CD1c-positive myeloid dendritic cell (primary cell): Measurements from ENCODE around the gene COL8A1.
"Not testable (repeated sequence)": the region's sequence is repeated elsewhere in the genome, so short reads cannot be mapped to it uniquely, and the experiment has no call there.

Source experiments
- DNase-seq: peaks from one replicate; pipeline ENCODE4 v3.0.0-alpha.2; 2016; ENCODE audit errors: extremely low spot score

COL8A1 gene

GRCh38 chr3:99638167-99638948, at the start of gene COL8A1:
Gene COL8A1, plus strand, starts transcription at chr3:99638594. Its CDS starts 152,089 bp downstream, at chr3:99790683.
- DNase-seq = no peak

GRCh38 chr3:99589168-99589567, 49.2 kb upstream of the COL8A1 start:
- DNase-seq = not testable (repeated sequence)

DNA sequence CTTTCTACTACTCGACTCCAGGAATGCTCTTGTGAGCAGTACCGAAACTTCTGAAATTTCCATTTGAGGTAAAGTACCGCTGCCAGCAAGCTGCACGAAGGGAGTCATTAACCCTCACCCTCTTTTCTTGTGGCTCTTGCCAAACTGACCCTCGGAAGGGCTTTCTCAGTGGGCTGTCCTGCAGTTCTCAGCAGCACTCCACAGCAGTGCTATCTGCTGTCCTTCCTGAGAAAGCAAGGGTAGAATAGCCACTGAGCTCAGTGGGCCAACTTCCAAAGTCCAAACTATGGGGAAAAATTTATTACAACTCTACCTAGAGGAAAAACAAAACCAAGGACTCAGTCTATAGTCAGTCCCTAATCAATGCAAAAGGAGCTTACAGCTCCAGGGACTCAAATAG, 38.5 kb upstream of the COL8A1 start:
- no peak for DNase-seq

GRCh38 chr3:99601515-99601914, 36.9 kb upstream of the COL8A1 start:
- no peak for DNase-seq

DNA sequence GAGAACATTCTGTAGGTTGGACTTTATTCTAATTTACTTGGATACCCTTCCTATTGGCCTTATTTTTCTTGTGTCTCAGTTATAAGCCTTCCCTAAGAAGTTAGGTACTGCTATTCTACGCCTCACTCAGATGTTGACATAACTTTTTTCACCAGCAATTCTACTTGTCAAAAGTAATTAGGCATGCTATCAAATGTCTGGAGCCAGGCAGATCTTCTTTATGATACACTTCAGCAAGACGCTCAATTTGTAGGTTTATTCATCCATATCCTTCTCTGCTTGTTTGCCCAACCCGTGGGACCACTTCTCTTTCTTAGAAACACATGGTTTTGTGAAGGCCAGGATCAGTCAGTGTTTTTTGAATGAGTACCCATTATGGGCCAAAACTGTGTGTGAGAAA, 36.2 kb upstream of the COL8A1 start:
- no peak for DNase-seq

DNA sequence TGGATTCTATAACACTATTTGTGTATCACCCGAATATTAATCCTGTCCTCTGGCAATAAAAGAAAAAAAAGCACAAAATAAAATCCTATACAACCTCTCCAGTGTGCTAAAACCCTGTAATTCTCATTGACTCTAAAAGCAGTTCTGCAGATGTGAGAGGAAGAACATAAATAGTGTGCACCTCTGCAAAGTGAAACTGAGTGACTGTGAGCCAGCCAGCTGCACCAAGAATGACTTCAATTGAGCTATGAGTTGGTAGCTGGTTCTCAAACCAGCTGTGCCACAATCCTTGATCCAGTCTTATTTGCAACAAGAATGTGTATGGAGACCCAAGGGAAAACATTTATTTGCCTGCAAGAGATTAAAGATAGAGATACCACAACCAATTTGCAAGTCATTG, 31.2 kb upstream of the COL8A1 start:
- no peak for DNase-seq

GRCh38 chr3:99614768-99615167, 23.6 kb upstream of the COL8A1 start:
- DNase-seq = no peak

GRCh38 chr3:99620077-99620767, 18.2 kb upstream of the COL8A1 start:
- no peak for DNase-seq

GRCh38 chr3:99620976-99621375, 17.4 kb upstream of the COL8A1 start:
- no peak for DNase-seq

GRCh38 chr3:99624496-99625236, 13.7 kb upstream of the COL8A1 start:
- no peak for DNase-seq

- DNase-seq = no peak
Measured at GRCh38 chr3:99625237-99625622, 13.2 kb upstream of the COL8A1 start.

DNA sequence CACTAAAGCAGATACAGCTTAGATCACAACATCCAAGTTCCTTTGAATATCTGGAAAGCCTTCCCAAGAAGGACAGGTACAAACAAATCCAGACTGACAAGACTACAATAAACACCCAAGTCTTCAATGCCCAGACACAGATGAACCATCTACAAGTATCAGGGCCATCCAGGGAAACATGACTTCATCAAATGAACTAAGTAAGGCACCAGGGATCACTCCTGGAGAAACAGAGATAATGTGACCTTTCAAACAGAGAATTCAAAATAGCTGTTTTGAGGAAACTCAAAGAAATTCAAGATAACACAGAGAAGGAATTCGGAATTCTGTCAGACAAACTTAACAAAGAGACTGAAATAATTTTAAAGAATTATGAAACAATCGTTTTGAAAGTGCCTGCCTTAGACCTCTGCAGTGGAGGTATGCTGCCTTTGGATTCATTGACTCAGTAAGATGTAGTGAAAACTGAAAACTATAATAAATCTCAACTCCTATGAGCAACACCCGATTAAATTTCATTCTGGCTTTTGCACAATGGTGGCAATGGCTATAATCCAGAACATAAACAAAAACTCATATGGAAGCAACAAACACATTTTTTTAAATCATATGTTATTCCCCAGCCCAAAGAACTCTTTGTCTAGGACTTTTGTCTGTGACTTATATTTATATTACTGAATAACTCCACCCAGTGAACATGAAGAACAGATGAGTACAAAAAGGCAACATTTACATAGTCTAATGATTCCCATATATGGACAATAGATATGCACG, 12.6 kb upstream of the COL8A1 start:
- DNase-seq = no peak

DNA sequence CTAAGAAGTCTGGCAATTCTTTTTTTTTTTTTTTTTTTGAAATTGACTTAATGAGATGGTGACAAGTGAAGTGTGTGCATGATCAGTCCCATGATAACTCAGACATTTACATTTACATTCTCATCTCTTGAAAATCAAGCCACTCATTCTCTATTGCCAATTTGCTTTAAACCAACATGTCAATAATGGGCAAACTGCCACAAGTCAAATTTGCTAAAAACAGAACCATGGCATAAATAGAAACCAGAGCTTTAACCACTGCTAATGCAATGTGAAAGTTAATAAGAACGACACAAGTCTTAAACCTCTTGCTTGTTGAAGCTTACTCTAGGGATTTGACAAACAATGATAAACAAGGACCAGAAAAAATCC, 12.0 kb upstream of the COL8A1 start:
- no peak for DNase-seq

GRCh38 chr3:99627062-99627826, 11.2 kb upstream of the COL8A1 start:
- DNase-seq = no peak

DNA sequence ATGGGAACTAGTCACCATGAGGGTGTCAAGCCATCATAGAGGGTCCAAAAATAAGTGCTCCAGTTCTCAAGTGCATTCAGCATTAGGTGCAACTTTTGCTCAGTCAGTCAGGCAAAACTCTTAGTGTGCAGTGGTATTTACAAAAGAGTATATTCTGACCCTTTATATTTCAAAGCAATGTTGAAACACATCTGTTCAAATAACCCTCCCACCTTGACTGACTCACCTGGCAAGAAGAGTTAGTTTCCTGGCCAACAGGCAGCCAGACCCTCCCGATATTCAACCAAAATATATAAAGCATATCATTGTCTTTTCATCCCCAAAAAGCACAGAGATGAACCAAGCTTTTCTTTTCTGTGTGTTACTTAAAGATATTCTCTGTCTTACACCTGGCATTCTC, 7.6 kb upstream of the COL8A1 start:
- DNase-seq = no peak

GRCh38 chr3:99633887-99634558, 4.4 kb upstream of the COL8A1 start:
- DNase-seq = no peak

DNA sequence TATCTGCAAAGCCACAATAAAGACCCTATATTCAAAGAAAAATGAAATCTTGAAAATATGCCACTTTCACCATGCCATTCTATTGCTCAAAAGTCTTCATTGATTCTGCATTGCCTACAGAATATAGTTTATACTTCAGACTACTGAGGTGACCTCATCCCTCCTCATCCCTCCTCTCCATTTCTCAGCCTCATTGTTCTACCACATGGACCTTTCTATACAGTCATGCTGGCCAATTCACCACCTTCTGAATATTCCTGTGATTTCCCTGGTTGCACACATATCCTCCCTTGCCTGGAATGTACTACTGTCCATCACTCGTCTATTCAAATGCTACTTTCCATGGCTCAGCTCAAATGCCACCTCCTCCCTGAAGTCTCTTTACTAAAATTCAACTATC, 3.5 kb upstream of the COL8A1 start:
- DNase-seq = no peak

GRCh38 chr3:99635348-99635747, 3.0 kb upstream of the COL8A1 start:
- no peak for DNase-seq

DNA sequence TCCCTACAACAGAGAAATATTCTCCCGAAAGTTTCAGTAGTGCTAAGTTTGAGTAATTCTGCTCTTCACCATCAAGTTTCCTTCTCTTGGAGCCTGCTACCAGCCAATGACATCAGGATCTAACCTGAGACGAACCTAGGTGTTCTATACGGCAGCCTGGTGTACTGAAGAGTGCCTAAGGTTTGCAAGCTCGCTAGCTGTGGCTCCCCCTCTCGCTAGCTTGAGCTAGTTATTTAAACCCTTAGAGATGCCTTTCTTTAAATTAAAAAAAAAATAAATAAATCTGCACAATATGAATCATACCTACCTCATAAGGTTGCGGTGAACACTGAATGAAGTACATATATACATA, 1.4 kb upstream of the COL8A1 start:
- no peak for DNase-seq

DNA sequence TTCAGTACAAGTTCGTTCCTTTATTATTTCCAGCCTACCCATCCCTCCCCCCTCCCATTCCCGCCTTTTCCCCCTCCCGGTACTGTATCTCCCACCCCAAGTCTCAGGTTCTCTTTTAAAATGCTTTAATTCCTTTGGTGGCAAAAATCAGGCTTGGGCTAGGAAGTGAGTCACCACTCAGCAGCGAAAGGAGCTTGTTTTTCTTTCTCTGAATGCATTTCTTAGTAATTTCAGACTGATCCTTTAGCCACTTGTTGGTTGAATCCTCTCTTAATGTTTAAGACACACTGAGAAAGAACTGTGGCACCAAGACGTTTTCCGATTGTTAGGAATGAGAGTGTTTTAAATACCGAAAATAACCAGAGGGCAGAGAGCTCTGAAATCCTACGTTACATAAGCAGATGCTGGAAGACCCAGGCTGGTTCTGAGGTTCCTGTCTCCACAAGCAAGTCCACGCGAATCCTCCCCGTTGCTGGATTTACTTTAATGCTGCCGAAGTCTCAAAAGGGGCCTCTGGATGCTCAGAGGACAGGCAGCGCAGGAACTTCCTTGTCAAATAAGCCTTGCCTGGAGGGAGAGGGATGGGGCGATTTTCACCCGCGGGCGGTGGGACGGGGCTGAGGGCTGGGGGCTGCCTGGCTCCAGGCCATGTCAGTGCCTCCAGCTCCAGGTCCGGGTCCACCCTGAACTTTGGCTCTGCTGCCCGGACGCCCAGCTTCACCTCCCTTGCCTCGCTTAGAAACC, 854 bp upstream of the COL8A1 start:
- DNase-seq = no peak
